ENCODE measurements around the gene GYG2. TPM values are rescaled to one million over a fixed set of nuclear protein-coding genes. Genes with fewer than 3 reads are reported as not detected.
"Not testable (repeated sequence)": the region's sequence is repeated elsewhere in the genome, so short reads cannot be mapped to it uniquely, and the experiment has no call there.

Gene GYG2
- total RNA-seq, 1 donor from 2014 or later = 75.6 TPM

DNA sequence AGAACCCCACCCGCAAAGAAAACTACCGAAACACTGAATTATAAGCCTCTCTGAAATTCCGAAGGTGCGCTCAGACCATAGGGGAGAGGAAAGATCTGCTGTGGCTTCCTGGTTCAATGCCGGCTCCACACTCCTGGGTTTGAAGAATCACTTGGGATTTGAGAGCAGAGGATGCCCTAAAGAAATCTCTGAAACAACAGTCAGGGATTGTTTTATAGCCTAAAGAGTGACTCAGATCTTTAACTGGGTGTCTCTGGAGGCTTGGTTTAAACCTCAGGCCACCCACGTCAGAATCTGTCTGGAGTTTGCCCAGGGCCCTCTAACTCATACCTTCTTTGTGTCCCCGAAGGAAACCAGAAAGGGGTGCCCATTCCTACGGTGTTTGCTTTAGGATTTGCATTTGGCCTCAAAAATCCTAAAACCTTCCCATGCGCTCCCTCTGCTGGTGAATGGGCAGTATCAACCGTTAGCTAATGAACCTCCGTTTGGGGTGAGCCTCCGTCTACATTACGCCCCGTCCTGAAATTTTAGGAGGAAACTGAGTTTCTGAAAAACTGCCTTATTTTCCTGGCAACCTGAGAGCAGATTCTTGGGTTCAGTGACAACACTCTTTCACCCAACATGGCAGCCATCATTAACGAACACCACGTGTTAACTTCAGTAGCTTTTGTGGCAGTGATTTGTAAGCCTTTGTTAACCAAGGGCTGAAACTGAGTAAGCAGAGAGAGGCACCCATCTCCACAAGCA, 16.4 kb upstream of the GYG2 start:
- peaks cover 12% of the 10 kb centered on the region for H3K4me1 Mint-ChIP-seq
- TF ChIP-seq, protein P1, sequence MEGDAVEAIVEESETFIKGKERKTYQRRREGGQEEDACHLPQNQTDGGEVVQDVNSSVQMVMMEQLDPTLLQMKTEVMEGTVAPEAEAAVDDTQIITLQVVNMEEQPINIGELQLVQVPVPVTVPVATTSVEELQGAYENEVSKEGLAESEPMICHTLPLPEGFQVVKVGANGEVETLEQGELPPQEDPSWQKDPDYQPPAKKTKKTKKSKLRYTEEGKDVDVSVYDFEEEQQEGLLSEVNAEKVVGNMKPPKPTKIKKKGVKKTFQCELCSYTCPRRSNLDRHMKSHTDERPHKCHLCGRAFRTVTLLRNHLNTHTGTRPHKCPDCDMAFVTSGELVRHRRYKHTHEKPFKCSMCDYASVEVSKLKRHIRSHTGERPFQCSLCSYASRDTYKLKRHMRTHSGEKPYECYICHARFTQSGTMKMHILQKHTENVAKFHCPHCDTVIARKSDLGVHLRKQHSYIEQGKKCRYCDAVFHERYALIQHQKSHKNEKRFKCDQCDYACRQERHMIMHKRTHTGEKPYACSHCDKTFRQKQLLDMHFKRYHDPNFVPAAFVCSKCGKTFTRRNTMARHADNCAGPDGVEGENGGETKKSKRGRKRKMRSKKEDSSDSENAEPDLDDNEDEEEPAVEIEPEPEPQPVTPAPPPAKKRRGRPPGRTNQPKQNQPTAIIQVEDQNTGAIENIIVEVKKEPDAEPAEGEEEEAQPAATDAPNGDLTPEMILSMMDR (conservative IDR thresholded peaks at IDR 0.05) = peak; percentile 80
- not testable (repeated sequence) for H3K27me3 Mint-ChIP-seq (ENCODE audit: low read depth); H3K36me3 Mint-ChIP-seq (ENCODE audit: low read depth); H3K9me3 Mint-ChIP-seq
- peak; percentile 66 for DNase-seq (ENCODE audit: low read depth, low spot score)
- H3K4me3 Mint-ChIP-seq = peak overlapping the region; percentile 64
- peak overlapping the region; percentile 98 for H3K27ac Mint-ChIP-seq (ENCODE audit: unreplicated experiment)

DNA sequence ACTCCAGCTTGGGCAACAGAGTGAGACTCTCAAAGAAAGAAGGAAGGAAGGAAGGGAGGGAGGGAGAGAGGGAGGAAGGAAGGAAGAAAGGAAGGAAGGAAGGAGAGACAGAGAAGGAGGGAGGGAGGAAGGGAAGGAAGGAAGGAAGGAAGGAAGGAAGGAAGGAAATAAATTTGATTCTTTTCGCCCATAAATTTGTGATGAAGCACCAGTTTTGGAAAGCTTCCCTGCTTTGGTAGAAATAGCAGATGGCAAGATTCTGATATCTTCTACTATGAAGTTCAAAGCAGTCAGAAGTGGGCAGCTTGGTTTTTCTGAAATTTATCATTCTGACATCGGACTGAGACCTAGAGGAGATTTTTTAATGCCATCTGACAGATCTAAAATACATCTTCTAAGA, 11.7 kb upstream of the GYG2 start:
- H3K27me3 Mint-ChIP-seq (ENCODE audit: low read depth) = no peaks in the 10 kb centered on the region
- TF ChIP-seq, protein P1 (conservative IDR thresholded peaks at IDR 0.05) = no peak
- no peak for DNase-seq (ENCODE audit: low read depth, low spot score)
- no peak overlapping the region for H3K4me3 Mint-ChIP-seq
- H3K27ac Mint-ChIP-seq (ENCODE audit: unreplicated experiment) = no peak overlapping the region
- H3K9me3 Mint-ChIP-seq = no peaks in the 10 kb centered on the region
- no peaks in the 10 kb centered on the region for H3K36me3 Mint-ChIP-seq (ENCODE audit: low read depth)
- H3K4me1 Mint-ChIP-seq = peaks cover 7% of the 10 kb centered on the region

DNA sequence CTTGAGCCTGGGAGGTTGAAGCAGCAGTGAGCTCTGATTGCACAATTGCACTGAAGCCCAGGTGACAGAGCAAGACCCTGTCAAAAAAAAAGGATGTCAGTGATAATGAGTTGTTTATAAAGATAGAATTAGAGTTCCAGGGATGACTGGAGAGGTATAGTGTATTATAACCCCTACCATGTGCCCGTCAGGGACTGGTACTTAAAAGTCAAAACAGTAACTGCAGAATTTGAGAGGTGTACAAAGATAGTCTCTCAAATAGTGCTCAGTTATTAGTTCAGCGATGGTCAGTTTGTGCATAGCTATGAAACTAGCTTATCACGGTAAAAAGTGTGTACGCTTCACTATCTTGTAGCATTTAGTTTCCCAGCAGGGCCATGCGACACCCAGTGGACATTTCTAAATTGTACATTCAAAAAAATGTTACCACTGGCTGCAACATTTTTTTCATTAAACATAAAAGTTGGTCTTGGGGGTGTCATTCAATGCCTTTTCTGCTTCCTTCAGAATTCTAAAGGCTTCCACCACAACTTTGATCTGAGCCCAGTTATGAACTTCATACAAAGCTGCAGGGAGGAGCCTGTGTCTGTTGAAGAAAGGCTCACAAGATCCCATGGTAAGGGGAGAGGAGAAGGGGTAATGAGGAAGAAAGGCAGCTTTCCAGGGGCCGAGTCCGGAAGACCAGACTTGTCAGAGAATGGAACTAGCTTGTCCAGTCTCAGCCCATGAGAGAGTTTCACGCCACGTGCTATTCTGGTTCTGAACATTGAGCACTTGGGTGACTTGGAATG, 9.2 kb upstream of the GYG2 start:
- H3K4me1 Mint-ChIP-seq = no peaks in the 10 kb centered on the region
- no peak overlapping the region for H3K4me3 Mint-ChIP-seq
- no peaks in the 10 kb centered on the region for H3K9me3 Mint-ChIP-seq
- no peak overlapping the region for H3K27ac Mint-ChIP-seq (ENCODE audit: unreplicated experiment)
- H3K36me3 Mint-ChIP-seq (ENCODE audit: low read depth) = no peaks in the 10 kb centered on the region
- TF ChIP-seq, protein P1 (conservative IDR thresholded peaks at IDR 0.05) = peak; percentile 70
- no peaks in the 10 kb centered on the region for H3K27me3 Mint-ChIP-seq (ENCODE audit: low read depth)
- DNase-seq (ENCODE audit: low read depth, low spot score) = no peak

DNA sequence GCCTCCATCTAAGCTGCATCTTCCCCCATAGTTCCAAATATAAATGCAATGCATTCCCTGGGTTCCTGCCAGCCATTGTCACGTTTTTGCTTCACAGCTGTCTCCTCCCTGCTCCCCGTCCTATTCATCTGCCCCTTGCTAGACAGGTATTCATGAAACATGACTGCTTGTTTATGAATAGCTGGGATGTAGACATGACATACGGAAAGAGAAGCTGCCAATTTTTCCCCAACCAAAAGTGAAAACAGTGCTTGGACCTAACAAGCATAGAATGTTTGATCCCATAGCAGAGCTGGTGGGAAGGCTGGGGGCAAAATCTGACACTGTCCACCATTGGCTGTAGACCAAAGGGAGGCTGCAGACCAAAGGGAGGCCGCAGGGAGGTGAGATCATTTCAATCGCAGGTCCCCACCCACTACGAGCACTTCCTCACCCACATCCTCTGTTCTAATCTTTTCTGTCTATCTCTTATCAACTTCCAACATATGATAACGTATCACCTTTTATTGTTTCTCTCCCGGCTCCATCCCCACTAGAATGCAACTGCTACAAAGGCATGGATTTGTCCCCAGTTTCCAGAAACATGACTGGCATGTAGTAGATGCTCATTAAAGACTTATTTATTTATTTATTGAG, 8.5 kb upstream of the GYG2 start:
- Mint-ChIP-seq H3K27ac (ENCODE audit: unreplicated experiment) (no peak overlapping the region), H3K4me1 (no peaks in the 10 kb centered on the region), H3K4me3 (no peak overlapping the region), H3K27me3 (ENCODE audit: low read depth) (no peaks in the 10 kb centered on the region), H3K9me3 (no peaks in the 10 kb centered on the region), H3K36me3 (ENCODE audit: low read depth) (no peaks in the 10 kb centered on the region)
- TF ChIP-seq, protein P1 (conservative IDR thresholded peaks at IDR 0.05) = no peak
- DNase-seq (ENCODE audit: low read depth, low spot score) = no peak

DNA sequence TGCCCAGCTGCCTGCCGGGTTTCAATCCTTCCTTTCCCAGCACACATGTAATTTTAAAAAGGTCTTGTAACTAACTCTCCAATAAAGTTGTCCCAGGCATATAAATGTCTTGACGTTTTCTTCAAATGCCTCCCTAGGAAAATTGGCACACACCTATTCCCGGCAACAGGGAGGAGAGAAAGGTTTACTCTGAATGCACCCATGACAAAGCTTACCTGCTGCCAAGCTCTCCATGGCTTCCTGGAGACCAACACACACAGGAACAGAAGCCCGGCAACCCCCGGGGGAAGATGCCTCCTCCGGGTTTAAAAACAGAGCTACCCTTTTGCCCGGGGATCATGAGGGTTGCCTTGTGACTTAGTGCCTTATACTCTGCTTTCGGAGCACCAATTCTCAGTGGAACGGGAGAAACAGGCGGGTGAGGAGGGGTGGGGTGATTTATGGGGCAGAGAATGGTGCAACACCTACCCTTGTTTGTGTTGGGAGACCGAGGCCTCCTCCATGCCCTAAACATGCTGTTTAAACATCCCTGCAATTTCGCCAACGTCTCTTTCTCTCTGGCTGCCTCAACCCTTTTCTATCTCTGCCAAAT, 4.8 kb upstream of the GYG2 start:
- no peaks in the 10 kb centered on the region for H3K4me1 Mint-ChIP-seq
- TF ChIP-seq, protein P1 (conservative IDR thresholded peaks at IDR 0.05) = no peak
- no peak overlapping the region for H3K4me3 Mint-ChIP-seq
- H3K27me3 Mint-ChIP-seq (ENCODE audit: low read depth) = no peaks in the 10 kb centered on the region
- no peak overlapping the region for H3K27ac Mint-ChIP-seq (ENCODE audit: unreplicated experiment)
- no peaks in the 10 kb centered on the region for H3K9me3 Mint-ChIP-seq
- no peaks in the 10 kb centered on the region for H3K36me3 Mint-ChIP-seq (ENCODE audit: low read depth)
- DNase-seq (ENCODE audit: low read depth, low spot score) = no peak
